ENCODE data around the gene TADA1.
"Not testable (repeated sequence)": the region's sequence is repeated elsewhere in the genome, so short reads cannot be mapped to it uniquely, and the experiment has no call there.

TADA1 gene

DNA sequence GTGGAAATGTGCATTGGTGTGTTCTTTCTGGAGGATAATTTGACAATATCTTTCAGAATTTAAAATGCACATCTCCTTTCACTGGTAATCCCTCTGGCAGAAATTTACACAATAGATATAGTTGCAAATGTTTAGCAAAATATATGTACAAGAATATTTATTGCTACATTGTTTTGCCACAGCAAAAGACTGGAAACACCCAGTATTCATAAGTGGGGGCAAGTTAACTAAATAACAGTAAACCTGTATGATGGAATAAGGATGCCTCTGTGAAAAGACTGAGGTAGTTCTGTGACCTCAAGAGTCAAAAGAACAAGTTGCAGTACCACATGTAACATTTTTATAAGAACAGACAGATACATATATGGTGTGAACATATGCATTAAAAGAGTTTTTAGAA, 13.7 kb upstream of the TADA1 start:
- no peak for DNase-seq

DNA sequence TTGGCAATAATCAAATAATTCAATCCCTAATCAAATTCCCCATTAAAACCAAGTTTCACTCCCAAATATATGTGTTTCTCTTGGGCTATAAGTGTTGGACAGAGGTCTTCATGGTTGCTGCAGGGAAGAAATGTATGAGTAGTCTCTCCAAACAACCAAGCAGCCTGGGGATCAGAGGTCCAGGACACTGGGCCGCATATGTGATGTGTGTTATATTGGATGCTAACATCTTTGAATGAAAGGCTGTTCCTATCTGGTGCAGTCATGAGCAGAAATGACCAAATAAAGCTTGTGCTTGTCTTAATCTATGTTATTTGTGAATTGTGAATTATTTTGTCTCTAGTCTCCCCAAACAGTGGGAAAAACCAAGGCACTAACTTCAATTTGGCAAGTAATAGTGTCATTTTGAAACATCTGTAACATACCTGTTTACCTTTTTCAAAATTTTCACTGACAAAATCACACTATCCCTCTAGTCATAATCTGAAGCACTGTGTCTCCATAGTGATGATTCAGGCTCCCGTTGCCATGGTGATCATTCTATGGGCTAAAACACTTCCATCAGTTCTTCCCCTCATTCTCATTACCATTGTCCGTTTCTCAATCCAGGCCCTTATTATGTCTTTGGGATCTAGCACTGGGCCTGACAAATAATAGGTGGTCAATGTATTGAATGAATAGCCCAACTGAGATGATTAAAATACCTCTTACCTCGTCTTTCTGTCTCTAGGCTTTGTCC, 12.5 kb upstream of the TADA1 start:
- no peak for DNase-seq

DNA sequence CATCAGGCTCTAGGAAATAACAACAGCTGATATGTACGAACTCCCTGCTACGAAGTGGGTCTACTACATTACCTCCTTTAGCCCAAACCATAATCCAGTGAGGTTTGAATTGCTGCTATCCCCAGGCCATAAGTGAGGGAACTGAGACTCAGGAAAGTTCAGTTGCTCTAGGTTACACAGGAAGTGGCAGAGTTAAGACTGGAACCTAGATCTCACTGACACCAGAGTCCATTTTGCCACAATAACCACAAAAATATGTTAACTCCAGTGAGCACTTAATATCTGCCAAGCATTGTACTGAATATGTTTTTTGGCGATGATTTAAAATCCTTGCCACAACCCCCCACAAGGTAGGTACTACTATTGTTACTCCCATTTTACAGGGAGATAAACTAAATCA, 8.9 kb upstream of the TADA1 start:
- no peak for DNase-seq

DNA sequence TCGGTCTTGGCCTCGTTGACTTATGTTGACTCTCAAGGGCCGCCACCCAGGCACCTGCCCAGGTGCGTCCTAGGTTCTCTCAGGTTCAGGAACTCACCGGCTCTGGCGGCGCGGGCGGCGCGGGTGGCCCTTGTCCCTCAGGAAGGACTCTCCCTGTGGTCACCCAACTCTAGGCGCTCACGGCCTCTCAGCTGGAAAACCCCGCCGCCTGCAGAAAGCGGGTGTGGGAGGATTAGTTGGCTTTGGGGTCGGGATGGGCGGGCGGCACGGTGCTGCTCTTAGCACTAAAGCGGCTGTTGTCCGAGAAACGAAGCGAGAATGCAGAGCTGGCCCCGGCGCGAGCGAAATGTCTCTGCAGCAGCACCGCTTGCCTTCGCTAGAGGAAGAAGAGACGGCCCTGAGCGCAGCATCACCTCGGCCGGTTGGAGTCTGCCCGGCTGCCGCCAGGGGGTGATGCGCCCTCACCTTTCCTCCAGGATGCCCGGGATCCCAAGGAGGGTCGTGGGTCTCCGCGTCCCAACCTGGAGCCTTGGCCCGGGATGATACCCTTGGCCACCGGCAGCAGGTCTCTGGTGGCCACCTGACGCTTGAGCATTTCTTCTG, 8.1 kb upstream of the TADA1 start:
- peak; percentile 27 for DNase-seq

DNA sequence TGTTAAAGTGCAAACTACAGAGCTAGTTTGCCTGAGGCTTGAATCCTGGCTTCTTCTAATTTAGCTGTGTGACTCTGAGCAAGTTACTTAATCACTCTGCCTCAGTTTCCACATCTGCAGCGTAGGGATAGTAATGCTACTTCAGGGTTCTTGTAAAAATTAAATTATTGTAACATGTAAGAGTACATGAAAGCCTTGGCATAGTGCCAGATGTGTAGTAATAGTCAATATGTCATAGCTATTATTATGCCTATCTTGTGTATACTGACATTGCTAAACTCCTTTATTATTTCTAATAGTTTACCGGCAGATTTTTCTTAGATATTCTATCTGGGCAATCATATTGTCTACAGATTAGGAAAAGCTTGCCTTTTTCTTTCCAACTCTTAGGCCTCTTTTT, 6.8 kb upstream of the TADA1 start:
- DNase-seq, result no peak

DNA sequence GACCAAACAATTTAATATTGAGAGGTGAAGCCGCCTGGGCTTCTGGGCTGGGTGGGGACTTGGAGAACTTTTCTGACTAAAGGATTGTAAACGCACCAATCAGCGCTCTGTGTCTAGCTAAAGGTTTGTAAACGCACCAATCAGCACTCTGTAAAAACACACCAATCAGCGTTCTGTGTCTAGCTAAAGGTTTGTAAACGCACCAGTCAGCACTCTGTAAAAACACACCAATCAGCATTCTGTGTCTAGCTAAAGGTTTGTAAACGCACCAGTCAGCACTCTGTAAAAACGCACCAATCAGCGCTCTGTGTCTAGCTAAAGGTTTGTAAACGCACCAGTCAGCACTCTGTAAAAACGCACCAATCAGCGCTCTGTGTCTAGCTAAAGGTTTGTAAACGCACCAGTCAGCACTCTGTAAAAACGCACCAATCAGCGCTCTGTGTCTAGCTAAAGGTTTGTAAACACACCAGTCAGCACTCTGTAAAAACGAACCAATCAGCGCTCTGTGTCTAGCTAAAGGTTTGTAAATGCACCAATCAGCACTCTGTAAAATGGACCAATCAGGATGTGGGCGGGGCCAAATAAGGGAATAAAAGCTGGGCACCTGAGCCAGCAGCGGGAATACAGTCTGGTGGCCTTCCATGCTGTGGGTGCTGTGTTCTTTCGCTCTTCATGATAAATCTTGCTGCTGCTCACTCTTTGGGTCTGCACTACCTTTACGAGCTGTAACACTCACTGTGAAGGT, 2.3 kb upstream of the TADA1 start:
- DNase-seq, result not testable (repeated sequence)

DNA sequence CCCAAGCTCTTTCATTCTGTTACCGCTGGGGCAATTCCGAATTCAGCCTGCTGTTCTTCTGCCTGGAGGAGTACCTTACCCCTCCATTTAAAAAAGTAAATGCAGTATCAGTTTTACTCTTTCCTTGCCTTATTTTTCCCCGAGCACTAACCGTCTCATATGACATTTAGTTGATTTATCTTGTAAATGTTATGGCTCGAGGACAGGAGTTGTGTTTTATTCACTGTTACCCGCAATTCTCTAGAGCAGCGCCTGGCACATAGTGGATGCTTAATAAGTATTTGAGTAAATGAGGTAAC, 425 bp upstream of the TADA1 start:
- no peak for DNase-seq

DNA sequence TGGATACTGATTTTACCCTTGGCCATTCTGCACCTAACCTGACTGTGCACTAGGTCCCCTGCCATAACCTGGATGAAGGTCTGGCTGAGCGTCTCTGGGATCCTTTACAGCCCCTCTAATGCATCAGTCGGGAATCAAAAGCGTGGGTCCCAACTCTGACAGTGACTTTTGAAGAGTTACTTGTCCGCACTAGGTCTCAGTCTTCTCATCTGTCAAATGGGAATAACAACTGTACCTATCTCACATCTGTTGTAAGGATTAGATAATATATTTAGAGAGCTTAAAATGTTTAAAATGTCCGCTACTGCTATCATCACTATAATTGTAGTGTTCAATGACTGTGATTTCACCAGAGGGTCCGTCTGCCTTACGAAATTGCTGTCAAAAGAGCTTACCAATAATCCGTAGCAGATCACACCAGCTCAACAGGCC, 746 bp downstream of the TADA1 start:
- no peak for DNase-seq

DNA sequence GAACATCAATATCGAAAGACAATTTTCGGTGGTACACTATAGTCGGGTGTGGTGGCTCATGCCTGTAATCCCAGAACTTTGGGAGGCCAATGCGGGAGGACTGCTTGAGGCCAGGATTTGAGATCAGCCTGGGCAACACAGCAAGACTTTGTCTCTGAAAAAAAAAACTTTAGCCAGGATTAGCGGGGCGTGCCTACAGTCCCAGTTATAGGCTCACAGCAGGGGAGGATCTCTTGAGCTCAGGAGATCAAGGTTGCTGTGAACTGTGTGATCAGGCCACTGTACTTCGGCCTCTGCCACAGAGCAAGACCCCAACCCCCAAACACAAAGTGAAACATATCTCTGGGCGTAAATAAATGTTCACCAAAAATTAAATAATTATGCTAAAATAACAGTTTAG, 1.6 kb downstream of the TADA1 start:
- DNase-seq, result no peak

DNA sequence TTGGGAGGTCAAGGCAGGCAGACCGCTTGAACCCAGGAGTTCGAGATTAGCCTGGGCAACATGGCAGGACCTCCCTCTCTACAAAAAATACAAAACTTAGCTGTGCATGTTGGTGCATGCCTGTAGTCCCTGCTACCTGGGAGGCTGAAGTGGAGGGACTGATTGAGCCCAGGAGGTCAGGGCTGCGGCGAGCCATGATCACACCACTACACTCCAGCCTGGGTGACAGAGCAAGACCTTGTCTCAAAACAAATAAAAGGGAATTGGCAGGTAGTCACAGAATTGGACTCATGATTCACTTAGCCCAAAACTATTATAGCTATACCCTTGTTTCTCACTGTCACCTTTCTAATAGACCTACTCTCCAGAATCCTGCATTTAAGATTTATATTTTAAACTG, 5.5 kb downstream of the TADA1 start:
- DNase-seq, result no peak

DNA sequence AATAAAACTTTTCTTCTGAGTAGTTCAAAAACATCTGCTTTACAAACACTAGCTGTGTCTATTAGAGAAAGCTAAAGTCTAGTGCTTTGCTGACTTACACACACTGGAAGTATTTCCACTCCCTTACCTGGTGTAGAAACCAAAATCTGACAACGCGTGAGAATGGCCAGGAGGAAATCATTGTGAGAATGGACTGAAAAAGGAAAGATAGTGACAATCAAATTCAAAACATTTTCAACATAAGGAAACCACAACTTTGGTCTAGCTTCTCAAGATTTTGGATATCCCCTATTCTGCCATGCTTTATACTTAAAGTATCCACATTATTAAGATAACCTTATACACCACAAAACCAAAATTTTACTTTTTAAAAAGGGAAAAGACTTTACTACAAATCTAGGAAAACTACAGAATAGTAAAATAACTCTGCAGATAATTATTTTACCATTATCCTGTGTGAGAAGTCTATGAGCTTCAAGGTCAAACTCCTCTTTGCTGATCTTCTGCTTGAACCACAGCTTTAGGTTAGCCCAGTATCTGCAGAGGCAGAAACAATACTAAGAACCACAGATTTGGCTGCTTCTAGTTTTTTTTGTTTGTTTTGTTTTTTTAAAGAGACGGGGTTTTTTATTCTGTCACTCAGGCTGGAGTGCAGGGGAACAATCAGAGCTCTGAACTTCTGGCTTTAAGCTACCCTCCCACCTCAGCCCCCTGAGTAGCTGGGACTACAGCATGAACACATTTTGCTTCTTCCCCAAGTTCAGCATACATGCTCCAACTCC, 6.6 kb downstream of the TADA1 start:
- no peak for DNase-seq

DNA sequence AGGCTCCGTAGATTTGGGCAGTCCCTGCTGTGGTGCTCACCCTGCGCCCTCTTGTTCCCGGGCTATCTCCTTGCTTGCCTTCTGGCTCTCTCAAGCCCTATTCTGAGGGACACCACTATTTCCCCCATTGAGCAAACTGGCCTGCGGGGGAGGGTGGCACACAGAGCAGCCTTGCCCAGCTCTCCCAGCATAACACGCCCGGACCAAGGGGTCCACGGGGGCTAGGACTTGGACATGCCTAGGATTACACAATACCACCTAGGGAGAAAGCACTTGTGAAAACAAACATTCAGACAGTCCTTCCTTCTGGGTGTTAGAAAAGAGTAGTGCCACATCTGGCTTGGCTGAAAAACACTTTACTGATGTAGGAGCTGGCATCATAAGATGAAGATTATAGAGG, 7.4 kb downstream of the TADA1 start:
- DNase-seq, result no peak

DNA sequence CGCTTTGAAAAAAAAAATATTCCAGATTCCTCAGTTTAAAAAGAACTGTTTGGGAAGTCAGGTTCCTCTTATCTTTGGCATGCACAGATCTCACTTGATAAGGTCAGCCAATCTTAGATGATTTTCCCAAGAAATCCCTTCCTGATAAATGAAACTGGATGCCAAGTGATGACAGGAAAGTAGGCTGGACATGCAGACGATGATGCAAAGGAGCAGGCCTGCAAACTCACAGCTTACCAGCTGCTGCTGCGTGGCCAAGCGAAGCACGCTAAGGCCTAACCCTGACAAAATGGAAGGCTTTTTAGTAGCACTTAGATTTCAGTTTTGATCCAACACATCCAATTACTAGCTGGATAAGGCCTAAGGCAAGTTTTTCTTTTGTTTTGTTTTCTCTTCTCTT, 10.1 kb downstream of the TADA1 start:
- DNase-seq, result no peak

DNA sequence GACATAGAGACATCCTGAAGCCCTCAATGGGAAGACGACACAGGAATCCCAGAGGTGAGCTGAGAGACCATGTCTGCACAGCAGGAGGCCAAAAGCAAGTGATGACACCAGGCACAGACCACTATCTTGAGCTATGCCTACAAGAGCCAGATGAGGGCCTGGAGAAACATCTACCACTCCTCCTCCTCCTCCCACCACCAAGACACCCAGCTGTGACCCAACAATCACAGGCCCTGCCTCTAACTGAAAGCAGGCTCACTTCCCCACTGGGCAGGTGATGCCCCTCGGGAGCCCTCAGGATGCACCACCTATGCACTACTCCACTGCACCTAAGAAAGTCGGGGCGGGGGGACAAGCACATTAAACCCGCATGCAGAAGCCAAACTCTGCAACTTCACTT, 16.5 kb downstream of the TADA1 start:
- DNase-seq, result no peak

DNA sequence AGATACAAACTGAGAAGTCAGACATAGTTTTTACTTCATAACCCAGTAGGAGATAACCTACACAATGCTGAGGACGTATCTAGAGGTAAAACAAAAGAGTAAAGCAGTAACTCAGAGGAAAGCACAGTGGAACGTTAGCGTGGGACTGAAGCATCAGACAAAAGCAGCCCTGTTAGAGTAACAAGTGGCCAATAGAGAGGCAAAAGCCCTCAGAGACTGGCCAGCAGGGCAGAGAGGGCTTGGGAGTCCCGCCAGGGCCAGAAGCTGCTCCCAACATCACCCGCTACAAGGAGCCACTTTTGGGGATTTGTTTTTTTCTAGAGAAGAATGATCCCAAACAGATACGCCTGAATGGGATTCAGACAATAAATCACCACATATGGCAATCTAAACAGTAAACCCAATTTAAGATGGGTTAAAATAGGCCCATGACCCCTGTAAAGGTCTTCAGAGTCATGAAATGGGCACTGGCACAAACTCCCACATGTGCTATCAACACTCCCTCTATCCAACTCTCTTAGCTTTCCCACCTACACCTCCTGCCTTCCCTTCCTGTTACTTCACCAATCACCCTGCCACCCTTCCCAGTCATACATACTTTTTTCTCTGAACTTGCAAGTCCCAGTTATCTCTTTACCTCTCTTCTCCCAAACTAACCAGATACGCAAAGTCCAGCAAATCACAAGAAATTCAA, 17.2 kb downstream of the TADA1 start:
- no peak for DNase-seq

DNA sequence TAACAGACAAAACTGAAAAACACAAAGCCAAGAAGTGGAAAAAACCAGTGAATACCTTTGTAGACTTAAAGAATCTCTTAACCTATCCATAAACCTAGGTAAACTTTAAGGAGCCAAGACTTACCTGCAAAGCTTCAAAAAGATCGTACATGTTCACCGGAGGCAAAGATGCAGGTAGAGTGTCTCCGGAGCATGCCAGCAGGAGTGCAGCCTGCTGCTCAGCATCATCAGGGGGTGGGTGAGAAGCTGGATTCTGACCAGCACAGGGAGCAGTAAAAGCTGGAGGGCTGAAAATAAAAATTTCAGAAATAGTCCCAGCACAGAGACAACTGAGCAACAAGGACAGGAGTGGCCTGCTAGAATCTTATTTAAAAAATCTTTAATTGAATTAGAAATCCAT, 18.1 kb downstream of the TADA1 start:
- no peak for DNase-seq

DNA sequence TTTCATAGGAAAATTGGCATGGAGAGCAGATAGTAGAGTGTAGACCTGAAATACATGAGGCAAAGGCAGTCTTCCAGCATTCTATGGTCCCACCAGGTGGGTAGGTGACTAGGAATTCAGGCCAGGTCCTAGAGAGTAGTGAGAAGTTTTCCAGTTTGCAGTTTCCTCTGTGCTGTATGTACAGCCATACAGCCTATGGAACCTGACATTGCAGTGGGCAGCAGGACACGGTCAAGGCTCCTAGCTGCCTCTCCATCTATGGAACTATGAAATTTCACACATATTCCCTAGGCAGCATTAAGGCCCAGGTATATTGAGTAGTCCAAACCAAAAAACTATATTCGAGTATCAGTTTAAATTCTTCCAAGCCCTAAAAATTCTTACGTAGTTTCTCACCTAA, 20.5 kb downstream of the TADA1 start:
- no peak for DNase-seq

DNA sequence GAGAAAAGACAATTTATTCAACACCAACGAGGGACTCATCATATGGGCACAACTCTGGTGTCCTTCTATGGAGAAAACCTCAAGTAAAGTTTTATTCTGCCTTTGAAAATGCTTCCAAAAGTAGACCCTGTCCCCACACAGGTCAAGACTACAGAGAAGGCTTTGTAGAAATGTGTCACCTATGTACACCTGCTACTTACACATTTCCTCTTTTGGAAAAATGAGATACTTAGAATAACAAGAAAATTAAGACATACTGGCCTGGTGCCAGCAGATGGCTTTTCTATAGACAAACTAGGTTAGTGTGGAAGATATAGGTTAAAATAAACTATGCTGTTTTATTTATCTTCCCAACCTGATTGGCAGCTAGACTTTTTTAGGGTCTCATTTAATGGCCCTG, 23.1 kb downstream of the TADA1 start:
- no peak for DNase-seq

DNA sequence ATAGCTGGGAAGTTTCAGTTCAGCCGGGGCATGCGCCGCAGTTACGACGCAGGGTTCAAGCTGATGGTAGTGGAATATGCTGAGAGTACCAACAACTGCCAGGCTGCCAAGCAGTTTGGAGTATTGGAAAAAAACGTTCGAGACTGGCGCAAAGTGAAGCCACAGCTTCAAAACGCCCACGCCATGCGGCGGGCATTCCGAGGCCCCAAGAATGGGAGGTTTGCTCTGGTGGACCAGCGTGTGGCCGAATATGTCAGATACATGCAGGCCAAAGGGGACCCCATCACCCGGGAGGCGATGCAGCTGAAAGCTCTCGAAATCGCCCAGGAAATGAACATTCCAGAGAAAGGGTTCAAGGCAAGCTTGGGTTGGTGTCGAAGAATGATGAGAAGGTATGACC, 26.9 kb downstream of the TADA1 start:
- no peak for DNase-seq

DNA sequence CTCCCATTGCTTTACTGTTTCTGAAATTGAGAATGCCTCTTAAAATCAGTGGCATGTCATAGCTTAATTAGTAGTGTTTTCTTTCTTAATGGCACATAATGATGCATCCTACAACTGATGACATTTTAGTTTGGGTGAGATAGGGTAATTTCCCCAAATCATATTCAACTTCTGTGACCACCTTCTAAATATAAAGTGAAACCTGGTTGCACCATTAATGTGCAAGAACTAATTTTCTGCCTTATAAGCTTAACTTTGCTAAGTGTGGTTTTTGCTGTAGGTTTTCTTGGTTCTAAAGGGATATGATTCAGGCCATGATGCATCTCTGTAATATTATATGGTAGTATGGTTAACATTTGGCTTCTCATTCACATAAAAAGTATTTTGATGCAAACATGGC, 27.9 kb downstream of the TADA1 start:
- no peak for DNase-seq

DNA sequence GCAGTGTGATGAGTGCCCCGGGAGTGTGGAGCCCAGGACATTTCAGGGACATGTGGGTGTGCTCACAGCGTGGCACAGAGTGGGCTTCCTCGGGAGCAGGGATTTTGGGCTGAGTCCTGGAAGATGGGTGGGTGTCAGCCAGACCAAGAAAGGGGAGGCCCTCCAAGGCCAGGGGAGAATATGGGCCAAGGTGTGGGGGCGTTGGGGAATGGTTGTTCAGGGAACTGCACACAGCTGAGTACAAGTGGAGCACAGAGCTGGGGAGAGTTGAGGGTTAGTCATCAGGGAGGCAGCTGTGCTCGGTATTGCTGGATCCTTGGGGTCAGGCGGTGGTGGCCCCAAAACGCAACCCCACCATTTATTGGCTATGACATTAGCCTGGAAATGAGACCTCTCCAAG, 31.3 kb downstream of the TADA1 start:
- DNase-seq, result no peak

DNA sequence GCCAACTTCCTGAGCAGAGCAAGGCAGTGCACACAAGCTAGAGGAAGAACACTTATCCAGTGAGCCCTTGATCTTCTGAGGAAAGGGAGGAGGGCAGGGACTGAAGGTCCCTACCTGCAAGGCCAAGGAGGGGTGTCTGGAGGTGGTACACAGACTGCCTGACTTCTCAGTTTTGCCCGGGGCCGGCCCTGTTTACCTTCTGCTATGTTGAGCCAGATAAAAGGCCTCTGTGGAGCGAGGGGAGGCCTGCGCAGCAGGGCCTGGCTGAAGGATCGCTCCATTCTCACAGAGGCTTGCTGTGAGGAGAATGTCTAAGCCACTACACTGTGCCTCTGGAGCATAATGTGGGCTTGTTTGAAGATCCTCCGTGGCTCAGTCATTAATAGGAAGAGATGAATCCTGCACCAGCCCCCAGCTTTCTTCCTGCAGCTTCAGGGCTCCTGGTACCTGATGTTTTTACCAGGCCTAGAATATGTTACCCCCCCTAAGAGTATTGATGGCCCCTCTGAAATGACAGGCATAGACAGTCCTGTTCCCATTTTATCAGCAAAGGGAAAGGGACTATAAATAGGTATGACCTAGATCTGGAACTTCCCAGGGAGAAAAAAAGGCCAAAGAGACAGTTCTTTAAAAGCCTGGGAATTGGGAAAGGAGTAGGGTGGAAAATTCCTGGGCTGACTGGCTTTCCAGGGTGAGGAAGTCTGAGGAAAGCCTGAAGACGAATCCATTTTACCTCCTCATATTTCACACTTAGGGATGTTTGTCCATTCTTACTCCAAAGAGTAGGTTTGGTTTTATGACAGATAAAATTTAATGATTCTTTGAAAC, 32.1 kb downstream of the TADA1 start:
- no peak for DNase-seq

All from NCI-H2029 (cell line).